Neutrophil (primary cell): ENCODE results near the gene GATA2.

Experiments used
- H3K27ac ChIP-seq: fragments of 200-600 bp; sonication (generic); 2 replicates; pipeline ENCODE4 v1.5.1; 2016; ENCODE audit warnings: mild to moderate bottlenecking, moderate library complexity
- H3K27me3 ChIP-seq: fragments of 200-600 bp; sonication (generic); 2 replicates; pipeline ENCODE4 v1.6.0; 2016; ENCODE audit warnings: mild to moderate bottlenecking
- H3K36me3 ChIP-seq: fragments of 200-600 bp; sonication (generic); 2 replicates; pipeline ENCODE4 v1.5.1; 2017
- H3K4me1 ChIP-seq, 2 experiments: fragments of 200-600 bp in 1 of 2; sonication (generic) in 1 of 2; 1 replicate in 1 of 2; 2 replicates in 1 of 2; pipeline versions ENCODE4 v1.5.1 to v1.6.1; 2013 to 2016; ENCODE audit warnings: low read depth in 1 of 2, low read length in 1 of 2, mild to moderate bottlenecking in 1 of 2, moderate library complexity in 1 of 2; ENCODE audit not compliant: control insufficient read depth in 1 of 2, insufficient read depth in 1 of 2
- H3K4me3 ChIP-seq, 2 experiments: fragments of 200-600 bp in 1 of 2; sonication (generic) in 1 of 2; 1 replicate in 1 of 2; 2 replicates in 1 of 2; pipeline ENCODE4 v1.5.1; 2013 to 2016; ENCODE audit warnings: low read depth in 1 of 2, low read length in 1 of 2, mild to moderate bottlenecking in 1 of 2, moderate library complexity in 1 of 2
- H3K9me3 ChIP-seq: fragments of 200-600 bp; sonication (generic); 2 replicates; pipeline ENCODE4 v1.5.1; 2016
- TF ChIP-seq, protein P1 (sequence below): fragments of 200-600 bp; sonication (generic); IDR thresholded peaks from 2 replicates; pipeline ENCODE4 v1.5.1; 2016; ENCODE audit warnings: antibody characterized with exemption

GATA2 gene

DNA sequence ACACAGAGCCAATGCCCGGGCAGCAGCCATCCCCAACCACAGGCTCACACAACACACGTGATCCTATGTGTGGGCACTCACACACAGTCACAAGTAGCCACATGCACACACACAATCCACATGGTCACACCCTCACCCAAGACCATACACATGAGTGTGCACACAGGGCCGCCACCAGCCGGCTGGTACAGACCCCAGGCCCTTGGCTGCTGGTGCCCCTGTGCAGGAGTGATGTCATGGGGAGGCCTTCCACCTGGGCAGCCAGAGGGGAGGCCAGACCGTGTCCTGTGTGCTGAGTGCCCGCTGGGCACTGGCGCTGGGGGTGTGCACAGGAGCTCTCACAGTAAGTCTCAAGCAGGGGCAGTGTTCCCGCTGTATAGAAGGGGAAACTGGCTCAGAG, 63.2 kb downstream of the GATA2 start:
- no peak overlapping the region for H3K4me3 ChIP-seq

More for the DNA sequence above, 63.2 kb downstream of the GATA2 start:
- TF ChIP-seq, protein P1, sequence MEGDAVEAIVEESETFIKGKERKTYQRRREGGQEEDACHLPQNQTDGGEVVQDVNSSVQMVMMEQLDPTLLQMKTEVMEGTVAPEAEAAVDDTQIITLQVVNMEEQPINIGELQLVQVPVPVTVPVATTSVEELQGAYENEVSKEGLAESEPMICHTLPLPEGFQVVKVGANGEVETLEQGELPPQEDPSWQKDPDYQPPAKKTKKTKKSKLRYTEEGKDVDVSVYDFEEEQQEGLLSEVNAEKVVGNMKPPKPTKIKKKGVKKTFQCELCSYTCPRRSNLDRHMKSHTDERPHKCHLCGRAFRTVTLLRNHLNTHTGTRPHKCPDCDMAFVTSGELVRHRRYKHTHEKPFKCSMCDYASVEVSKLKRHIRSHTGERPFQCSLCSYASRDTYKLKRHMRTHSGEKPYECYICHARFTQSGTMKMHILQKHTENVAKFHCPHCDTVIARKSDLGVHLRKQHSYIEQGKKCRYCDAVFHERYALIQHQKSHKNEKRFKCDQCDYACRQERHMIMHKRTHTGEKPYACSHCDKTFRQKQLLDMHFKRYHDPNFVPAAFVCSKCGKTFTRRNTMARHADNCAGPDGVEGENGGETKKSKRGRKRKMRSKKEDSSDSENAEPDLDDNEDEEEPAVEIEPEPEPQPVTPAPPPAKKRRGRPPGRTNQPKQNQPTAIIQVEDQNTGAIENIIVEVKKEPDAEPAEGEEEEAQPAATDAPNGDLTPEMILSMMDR = no peak
- Histone ChIP-seq H3K27ac (no peak overlapping the region), H3K36me3 (no peaks in the 10 kb centered on the region), H3K9me3 (no peaks in the 10 kb centered on the region), H3K27me3 (peaks cover 91% of the 10 kb centered on the region), H3K4me1 (peaks cover 6 to 9% of the 10 kb centered on the region in 2 experiments)
